Body of pancreas (tissue), 4 donors: ENCODE measurements around the gene NCF1.
"Not testable (repeated sequence)": the region's sequence is repeated elsewhere in the genome, so short reads cannot be mapped to it uniquely, and the experiment has no call there.

ENCODE experiments used
- POLR2A ChIP-seq, 3 donors: fragments of 450-650 bp; IDR thresholded peaks; one replicate each; pipeline ENCODE4 v1.6.1; 2016; ENCODE audit warnings: antibody characterized with exemption in 3 of 3, mild to moderate bottlenecking in 2 of 3
- TF ChIP-seq, protein P1 (sequence below), 7 experiments: fragments of 450-650 bp in 4 of 7; fragments of 200-600 bp in 3 of 7; sonication (generic) in 3 of 7; IDR thresholded peaks; one replicate each; pipeline ENCODE4 v1.5.1; 2016 to 2019; ENCODE audit warnings: antibody characterized with exemption in 7 of 7

DNA sequence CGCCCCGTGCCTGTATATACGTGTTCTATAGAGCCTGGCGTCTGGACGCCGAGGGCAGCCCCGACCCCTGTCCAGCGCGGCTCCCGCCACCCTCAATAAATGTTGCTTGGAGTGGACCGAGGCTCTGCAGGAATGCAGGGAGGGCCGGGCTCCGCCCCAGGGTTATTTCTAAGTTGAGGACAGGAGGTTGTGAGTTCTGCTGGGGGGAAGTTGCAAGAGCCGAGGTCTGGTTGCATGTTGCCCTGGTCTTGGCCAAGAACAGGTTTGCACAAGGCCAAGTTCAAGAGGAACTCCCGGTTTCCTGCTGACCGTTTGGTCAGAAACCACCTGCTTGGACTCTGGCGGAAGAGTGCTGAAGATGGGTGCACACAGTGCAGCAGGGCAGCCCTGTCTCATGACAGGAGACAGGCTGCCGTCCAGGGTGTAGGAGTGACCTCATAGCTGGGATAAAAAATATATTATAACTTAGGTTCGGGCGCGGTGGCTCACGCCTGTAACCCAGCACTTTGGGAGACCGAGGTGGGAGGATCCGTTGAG lies 15.5 kb downstream of the NCF1 start:
- TF ChIP-seq, protein P1, sequence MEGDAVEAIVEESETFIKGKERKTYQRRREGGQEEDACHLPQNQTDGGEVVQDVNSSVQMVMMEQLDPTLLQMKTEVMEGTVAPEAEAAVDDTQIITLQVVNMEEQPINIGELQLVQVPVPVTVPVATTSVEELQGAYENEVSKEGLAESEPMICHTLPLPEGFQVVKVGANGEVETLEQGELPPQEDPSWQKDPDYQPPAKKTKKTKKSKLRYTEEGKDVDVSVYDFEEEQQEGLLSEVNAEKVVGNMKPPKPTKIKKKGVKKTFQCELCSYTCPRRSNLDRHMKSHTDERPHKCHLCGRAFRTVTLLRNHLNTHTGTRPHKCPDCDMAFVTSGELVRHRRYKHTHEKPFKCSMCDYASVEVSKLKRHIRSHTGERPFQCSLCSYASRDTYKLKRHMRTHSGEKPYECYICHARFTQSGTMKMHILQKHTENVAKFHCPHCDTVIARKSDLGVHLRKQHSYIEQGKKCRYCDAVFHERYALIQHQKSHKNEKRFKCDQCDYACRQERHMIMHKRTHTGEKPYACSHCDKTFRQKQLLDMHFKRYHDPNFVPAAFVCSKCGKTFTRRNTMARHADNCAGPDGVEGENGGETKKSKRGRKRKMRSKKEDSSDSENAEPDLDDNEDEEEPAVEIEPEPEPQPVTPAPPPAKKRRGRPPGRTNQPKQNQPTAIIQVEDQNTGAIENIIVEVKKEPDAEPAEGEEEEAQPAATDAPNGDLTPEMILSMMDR (IDR thresholded peaks at IDR 0.05): not testable (repeated sequence)
- TF ChIP-seq POLR2A (IDR thresholded peaks at IDR 0.05): not testable (repeated sequence)
